PC-3 (cell line): ENCODE results near the gene RAB30. TPM values are rescaled to one million over a fixed set of nuclear protein-coding genes. Genes with fewer than 3 reads are reported as not detected.

ENCODE experiments used
- ATAC-seq: fragments of 200-7000 bp; cut with Tn5 transposase; 2 replicates; pipeline ENCODE4 v1.9.1; 2020; ENCODE audit warnings: mild to moderate bottlenecking, moderate library complexity
- BruUV-seq: library from RNA; stranded (reverse); fragments of 400-500 nt; replicated peaks from 2 replicates; lab custom pipeline; 2021; lab: Mats Ljungman, UMichigan
- CTCF ChIA-PET: fragments of 300-600 bp; sonication (Branson Sonifier 250); formaldehyde crosslinking; loops from one replicate; lab custom pipeline; 2022; ENCODE audit warnings: antibody characterized with exemption; lab: Charles Lee
- POLR2A ChIA-PET: fragments of 300-600 bp; sonication (Branson Sonifier 250); formaldehyde crosslinking; loops from one replicate; lab custom pipeline; 2022; ENCODE audit warnings: antibody characterized with exemption; ENCODE audit not compliant: unreplicated experiment; lab: Charles Lee
- DNase-seq: peaks from one replicate; pipeline ENCODE4 v3.0.0-alpha.2; 2015
- H2AFZ ChIP-seq: fragments of 300-600 bp; sonication (generic); 2 replicates; pipeline ENCODE4 v1.6.0; 2016; ENCODE audit warnings: antibody characterized with exemption, low read length
- H3F3A ChIP-seq: fragments of 300-600 bp; sonication (generic); one replicate; pipeline ENCODE4 v1.6.0; 2017; ENCODE audit warnings: antibody characterized with exemption, low read length, control low read depth, mild to moderate bottlenecking; ENCODE audit not compliant: unreplicated experiment
- H3K27ac ChIP-seq: fragments of 300-600 bp; sonication (generic); 2 replicates; pipeline ENCODE4 v1.5.1; 2016; ENCODE audit warnings: mild to moderate bottlenecking, low read length
- H3K27me3 ChIP-seq: fragments of 300-600 bp; sonication (generic); 2 replicates; pipeline ENCODE4 v1.6.1; 2016; ENCODE audit warnings: low read length, mixed read lengths
- H3K36me3 ChIP-seq: fragments of 300-600 bp; sonication (generic); 2 replicates; pipeline ENCODE4 v1.6.1; 2016; ENCODE audit warnings: low read depth, mixed run types, low read length, mixed read lengths
- H3K4me1 ChIP-seq: fragments of 300-600 bp; sonication (generic); 2 replicates; pipeline ENCODE4 v1.5.1; 2016; ENCODE audit warnings: low read length; ENCODE audit not compliant: insufficient read depth
- H3K4me2 ChIP-seq: fragments of 300-600 bp; sonication (generic); 2 replicates; pipeline ENCODE4 v1.6.0; 2016; ENCODE audit warnings: low read length
- H3K4me3 ChIP-seq: fragments of 300-600 bp; sonication (generic); 2 replicates; pipeline ENCODE4 v1.5.1; 2016; ENCODE audit warnings: mild to moderate bottlenecking, low read length, mixed read lengths
- H3K79me2 ChIP-seq: fragments of 300-600 bp; sonication (generic); 2 replicates; pipeline ENCODE4 v1.6.1; 2017; ENCODE audit warnings: low read length, mixed read lengths
- H3K9ac ChIP-seq: fragments of 300-600 bp; sonication (generic); 2 replicates; pipeline ENCODE4 v1.6.0; 2016; ENCODE audit warnings: mild to moderate bottlenecking, low read length
- H3K9me2 ChIP-seq: fragments of 300-600 bp; sonication (generic); replicated peaks from 2 replicates; pipeline ENCODE4 v1.6.1; 2016; ENCODE audit warnings: mixed run types, low read length, mixed read lengths
- H3K9me3 ChIP-seq: fragments of 300-600 bp; sonication (generic); 2 replicates; pipeline ENCODE4 v1.6.1; 2016; ENCODE audit warnings: low read length, mixed read lengths
- H4K20me1 ChIP-seq: fragments of 300-600 bp; sonication (generic); 2 replicates; pipeline ENCODE4 v1.6.1; 2016; ENCODE audit warnings: low read length, mixed read lengths
- CTCF ChIP-seq: fragments of 300-600 bp; sonication (generic); conservative IDR thresholded peaks from 2 replicates; pipeline ENCODE4 v1.5.1; 2017; ENCODE audit warnings: antibody characterized with exemption, low read depth, mild to moderate bottlenecking, low read length
- EZH2 ChIP-seq: fragments of 300-600 bp; sonication (generic); IDR thresholded peaks from one replicate; pipeline ENCODE4 v1.6.1; 2017; ENCODE audit warnings: antibody characterized with exemption, mild to moderate bottlenecking, low read length; ENCODE audit not compliant: unreplicated experiment
- EZH2phosphoT487 ChIP-seq: fragments of 300-600 bp; sonication (generic); IDR thresholded peaks from 2 replicates; pipeline ENCODE4 v1.6.1; 2018; ENCODE audit warnings: mild to moderate bottlenecking, antibody characterized with exemption, low read length, borderline replicate concordance
- intact Hi-C: fragments of 100-400 bp; cut with micrococcal nuclease; formaldehyde crosslinking; loops from 2 replicates; pipeline ENCODE4 v1.9.0; 2023
- total RNA-seq: library from RNA; depleted of rRNA; stranded (reverse); fragments of >200 nt; gene quantifications from 2 replicates; pipeline ENCODE4 v1.2.3, GENCODE V29; 2014

Gene RAB30
- total RNA-seq, 1 experiment from 2014 or later, result 6.6 TPM

- Histone ChIP-seq H3K4me3 (no peak overlapping the region), H3F3A (no peaks in the 10 kb centered on the region), H3K27ac (no peak overlapping the region), H3K9me2 (no peaks in the 10 kb centered on the region), H3K9me3 (no peaks in the 10 kb centered on the region), H3K9ac (no peak overlapping the region), H4K20me1 (no peaks in the 10 kb centered on the region), H2AFZ (no peak overlapping the region), H3K4me2 (no peak overlapping the region), H3K27me3 (no peaks in the 10 kb centered on the region), H3K4me1 (peaks cover 11% of the 10 kb centered on the region), H3K36me3 (no peaks in the 10 kb centered on the region), H3K79me2 (peaks cover 47% of the 10 kb centered on the region)
- CTCF ChIA-PET, result no interaction called here
- TF ChIP-seq EZH2, result no peak
- no peak for TF ChIP-seq EZH2phosphoT487
- TF ChIP-seq CTCF, result no peak
- ATAC-seq, result no peak
- intact Hi-C loops, result no loop called here
- POLR2A ChIA-PET, result interaction anchor here (0.6 kb wide), 1 partner anchor 11 kb away, joined by 4 read pairs; no protein-coding TSS in a partner anchor
- no TSS peak for BruUV-seq
- DNase-seq, result no peak
Measured at GRCh38 chr11:83061883-83062282, 9.8 kb downstream of the RAB30 start.

- no TSS peak for BruUV-seq
- Histone ChIP-seq H4K20me1 (no peaks in the 10 kb centered on the region), H3K4me2 (no peak overlapping the region), H3K4me1 (peaks cover 19% of the 10 kb centered on the region), H3K27ac (no peak overlapping the region), H3K9me3 (no peaks in the 10 kb centered on the region), H2AFZ (no peak overlapping the region), H3K27me3 (no peaks in the 10 kb centered on the region), H3K79me2 (peaks cover 38% of the 10 kb centered on the region), H3K9ac (no peak overlapping the region), H3F3A (no peaks in the 10 kb centered on the region), H3K36me3 (no peaks in the 10 kb centered on the region), H3K9me2 (no peaks in the 10 kb centered on the region), H3K4me3 (no peak overlapping the region)
- TF ChIP-seq EZH2 (no peak), EZH2phosphoT487 (no peak), CTCF (no peak)
- ATAC-seq (no peak), DNase-seq (no peak)
- ChIA-PET POLR2A (no interaction called here), CTCF (no interaction called here)
- intact Hi-C loops, result no loop called here
Measured at GRCh38 chr11:83060965-83061364, 10.7 kb downstream of the RAB30 start.

GRCh38 chr11:83057721-83058120 is 14.0 kb downstream of the RAB30 start:
- H2AFZ ChIP-seq, result no peak overlapping the region
- CTCF ChIA-PET, result interaction anchor here (0.6 kb wide), 1 partner anchor 47 kb away, joined by 3 read pairs; no protein-coding TSS in a partner anchor
- no peaks in the 10 kb centered on the region for H3K27me3 ChIP-seq
- no peak for ATAC-seq
- POLR2A ChIA-PET, result no interaction called here
- H3K79me2 ChIP-seq, result peaks cover 29% of the 10 kb centered on the region
- peaks cover 43% of the 10 kb centered on the region for H3K4me1 ChIP-seq
- H3F3A ChIP-seq, result peaks cover 8% of the 10 kb centered on the region
- no peak for DNase-seq
- no peaks in the 10 kb centered on the region for H4K20me1 ChIP-seq
- TF ChIP-seq EZH2phosphoT487 (no peak), EZH2 (no peak), CTCF (no peak)
- no peaks in the 10 kb centered on the region for H3K36me3 ChIP-seq
- intact Hi-C loops, result no loop called here
- no TSS peak for BruUV-seq
- no peak overlapping the region for H3K27ac ChIP-seq
- H3K9ac ChIP-seq, result no peak overlapping the region
- H3K9me3 ChIP-seq, result no peaks in the 10 kb centered on the region
- H3K9me2 ChIP-seq, result no peaks in the 10 kb centered on the region
- H3K4me3 ChIP-seq, result no peak overlapping the region
- no peak overlapping the region for H3K4me2 ChIP-seq
